Upper lobe of left lung (tissue), 4 donors: ENCODE results near the gene MORN1.

Experiments used
- CTCF ChIP-seq, 6 experiments: fragments of 450-650 bp in 4 of 6; fragments of 200-600 bp in 2 of 6; sonication (generic) in 2 of 6; IDR thresholded peaks; one replicate each; pipeline ENCODE4 v1.5.1; 2016 to 2019; ENCODE audit warnings: antibody characterized with exemption in 6 of 6
- EP300 ChIP-seq, 4 donors: sonication (generic); formaldehyde crosslinking; IDR thresholded peaks; one replicate each; pipeline ENCODE4 v1.5.1; 2017; ENCODE audit warnings: antibody characterized with exemption in 4 of 4, control low read depth in 2 of 4
- POLR2A ChIP-seq, 4 donors: fragments of 450-650 bp; IDR thresholded peaks; one replicate each; pipeline ENCODE4 v1.5.1; 2016 to 2017; ENCODE audit warnings: antibody characterized with exemption in 4 of 4, mild to moderate bottlenecking in 2 of 4
- POLR2AphosphoS5 ChIP-seq, 2 donors: sonication (generic); formaldehyde crosslinking; IDR thresholded peaks; one replicate each; pipeline ENCODE4 v1.5.1; 2017; ENCODE audit warnings: antibody characterized with exemption in 2 of 2

- TF ChIP-seq CTCF (IDR thresholded peaks at IDR 0.05) (peak in 1 of 6 experiments; percentile 17), POLR2A (IDR thresholded peaks at IDR 0.05) (peak in 2 of 4 donors; percentile 13 to 62), POLR2AphosphoS5 (IDR thresholded peaks at IDR 0.05) (peak; percentile 13 to 21), EP300 (IDR thresholded peaks at IDR 0.05) (no peak)
Observed at GRCh38 chr1:2314273-2314802, 77.0 kb downstream of the MORN1 start.
